Bronchus fibroblast of lung (primary cell): Measurements from ENCODE around the gene MMP27. TPM values are rescaled to one million over a fixed set of nuclear protein-coding genes. Genes with fewer than 3 reads are reported as not detected.

ENCODE experiments used
- total RNA-seq: library from RNA; depleted of rRNA; stranded (reverse); fragments of >200 nt; gene quantifications from 2 replicates; pipeline ENCODE4 v1.2.3, GENCODE V29; 2015

The MMP27 gene
- total RNA-seq: not detected in 2 replicates

GRCh38 chr11:102705626-102706025 lies at the start of gene MMP27:
MMP27 (minus strand) TSS chr11:102705769; CDS start chr11:102705714, 55 bp downstream.

GRCh38 chr11:102724904-102725500 lies 19.4 kb upstream of the MMP27 start, which contains the start of gene MMP8:
MMP8 (minus strand) TSS chr11:102724954; CDS start chr11:102724855, 99 bp downstream.

Other genes with a start within 250 kb of the MMP27 start
- not detected in 2 replicates for gene MMP7, start 175.0 kb downstream of the MMP27 start, total RNA-seq
- gene MMP20, start 80.4 kb downstream of the MMP27 start, total RNA-seq: not detected in 2 replicates
- not detected in 2 replicates for gene MMP8, start 19.2 kb upstream of the MMP27 start, total RNA-seq
- gene MMP10, start 74.9 kb upstream of the MMP27 start, total RNA-seq: not detected in 2 replicates
- 14.6 and 15.0 TPM in 2 replicates for gene MMP1, start 92.4 kb upstream of the MMP27 start, total RNA-seq
- gene MMP3, start 137.8 kb upstream of the MMP27 start, total RNA-seq: 0.15 TPM in 1 of 2 replicates, not detected in the other
- not detected in 2 replicates for gene MMP12, start 169.2 kb upstream of the MMP27 start, total RNA-seq
- not detected in 2 replicates for gene MMP13, start 250.0 kb upstream of the MMP27 start, total RNA-seq